ENCODE data around the gene ARRDC4.

DNA sequence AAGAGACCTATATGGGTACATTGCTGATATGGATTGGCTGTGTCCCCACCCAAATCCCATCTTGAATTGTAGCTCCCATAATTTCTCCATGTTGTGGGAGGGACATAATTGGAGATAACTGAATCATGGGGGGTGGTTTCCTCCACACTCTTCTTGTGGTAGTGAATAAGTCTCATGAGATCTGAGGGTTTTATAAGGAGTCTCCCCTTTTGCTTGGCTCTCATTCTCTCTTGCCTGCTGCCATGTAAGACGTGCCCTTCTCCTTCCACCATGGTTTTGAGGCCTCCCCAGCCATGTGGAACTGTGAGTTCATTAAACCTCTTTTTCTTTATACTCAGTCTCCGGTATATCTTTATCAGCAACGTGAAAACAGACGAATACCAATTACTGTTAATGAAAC is 5.0 kb upstream of the ARRDC4 start:
- TF ChIP-seq, protein P1, sequence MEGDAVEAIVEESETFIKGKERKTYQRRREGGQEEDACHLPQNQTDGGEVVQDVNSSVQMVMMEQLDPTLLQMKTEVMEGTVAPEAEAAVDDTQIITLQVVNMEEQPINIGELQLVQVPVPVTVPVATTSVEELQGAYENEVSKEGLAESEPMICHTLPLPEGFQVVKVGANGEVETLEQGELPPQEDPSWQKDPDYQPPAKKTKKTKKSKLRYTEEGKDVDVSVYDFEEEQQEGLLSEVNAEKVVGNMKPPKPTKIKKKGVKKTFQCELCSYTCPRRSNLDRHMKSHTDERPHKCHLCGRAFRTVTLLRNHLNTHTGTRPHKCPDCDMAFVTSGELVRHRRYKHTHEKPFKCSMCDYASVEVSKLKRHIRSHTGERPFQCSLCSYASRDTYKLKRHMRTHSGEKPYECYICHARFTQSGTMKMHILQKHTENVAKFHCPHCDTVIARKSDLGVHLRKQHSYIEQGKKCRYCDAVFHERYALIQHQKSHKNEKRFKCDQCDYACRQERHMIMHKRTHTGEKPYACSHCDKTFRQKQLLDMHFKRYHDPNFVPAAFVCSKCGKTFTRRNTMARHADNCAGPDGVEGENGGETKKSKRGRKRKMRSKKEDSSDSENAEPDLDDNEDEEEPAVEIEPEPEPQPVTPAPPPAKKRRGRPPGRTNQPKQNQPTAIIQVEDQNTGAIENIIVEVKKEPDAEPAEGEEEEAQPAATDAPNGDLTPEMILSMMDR (IDR thresholded peaks at IDR 0.05): no peak
- no peak for TF ChIP-seq POLR2A (IDR thresholded peaks at IDR 0.05)
